Stimulated activated CD8-positive, alpha-beta memory T cell treated with anti-CD3 and anti-CD28 coated beads, Interleukin-4, amount 100 ng/mL, for 24 hours (primary cell): ENCODE measurements around the gene CTTNBP2.

Source experiments
- DNase-seq: peaks from one replicate; pipeline ENCODE4 v3.0.0-alpha.2; 2020; ENCODE audit warnings: low read depth

CTTNBP2 gene

GRCh38 chr7:117873310-117874190 is at the start of gene CTTNBP2:
Gene CTTNBP2, minus strand, starts transcription at chr7:117873441. Its CDS starts 26 bp downstream, at chr7:117873415.
- DNase-seq, result no peak

GRCh38 chr7:117916309-117916708 is 43.1 kb upstream of the CTTNBP2 start:
- DNase-seq, result no peak

GRCh38 chr7:117912421-117912820 is 39.2 kb upstream of the CTTNBP2 start:
- no peak for DNase-seq

GRCh38 chr7:117908031-117908795 is 35.0 kb upstream of the CTTNBP2 start:
- no peak for DNase-seq

GRCh38 chr7:117907049-117907640 is 33.9 kb upstream of the CTTNBP2 start:
- no peak for DNase-seq

DNA sequence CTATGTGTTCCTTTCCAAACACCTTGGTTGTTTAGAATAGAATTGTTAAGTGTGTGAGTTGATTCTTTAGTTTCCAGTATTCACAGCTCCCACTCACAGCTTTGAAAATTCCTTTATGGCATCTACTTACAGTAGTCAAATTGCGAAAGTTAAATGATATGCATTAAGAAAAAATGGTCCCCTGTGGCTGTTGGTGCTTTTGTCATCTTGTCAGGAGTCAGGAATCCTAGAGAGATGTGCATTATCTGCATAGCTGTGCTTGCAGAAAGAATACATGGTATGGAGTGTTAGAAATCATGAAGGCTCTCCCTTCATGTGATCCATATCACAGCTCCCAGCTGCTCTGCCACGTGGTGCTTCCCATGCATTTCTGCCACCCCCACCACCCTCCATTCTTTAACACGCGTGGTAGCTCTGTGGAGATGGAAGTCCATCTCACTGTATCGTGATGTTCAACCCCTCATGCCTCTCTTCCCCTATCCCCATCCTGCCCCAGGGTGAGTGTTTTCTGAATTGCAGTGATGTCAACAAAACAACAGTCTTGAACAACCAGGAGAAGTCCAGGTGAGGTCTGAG is 29.2 kb upstream of the CTTNBP2 start:
- DNase-seq, result no peak

DNA sequence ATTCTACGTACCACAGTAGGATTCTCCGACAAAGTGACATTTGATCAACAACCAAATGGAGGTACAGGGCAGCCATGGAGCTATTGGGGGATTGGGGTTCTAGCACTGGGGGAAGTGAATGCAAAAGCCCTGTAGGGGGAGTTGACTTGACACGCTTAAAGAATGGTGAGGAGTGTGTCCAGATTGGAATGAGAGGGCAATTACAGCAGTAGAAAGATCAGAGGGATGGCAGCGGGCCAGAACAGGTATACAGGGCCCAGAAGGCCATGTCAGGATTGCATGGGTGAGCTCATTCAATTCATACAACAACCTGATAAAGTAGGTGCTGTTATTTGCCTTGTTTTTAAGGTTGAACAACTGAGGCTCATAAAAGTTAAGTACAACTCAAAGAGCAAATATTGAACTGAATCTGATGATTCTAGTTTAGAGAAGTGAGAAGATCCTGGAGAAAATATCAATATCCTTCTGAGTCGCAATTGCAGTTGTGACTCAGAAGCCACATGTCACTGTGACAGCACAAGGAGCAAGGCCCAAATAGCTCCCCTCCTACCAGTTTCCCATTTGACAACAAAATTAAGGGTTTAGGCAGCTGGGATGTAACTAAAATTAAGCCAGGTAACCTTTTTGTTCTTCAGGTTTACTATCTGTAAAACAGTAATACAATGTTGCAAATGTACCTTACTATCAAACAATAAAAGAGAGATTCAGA is 28.0 kb upstream of the CTTNBP2 start:
- no peak for DNase-seq

DNA sequence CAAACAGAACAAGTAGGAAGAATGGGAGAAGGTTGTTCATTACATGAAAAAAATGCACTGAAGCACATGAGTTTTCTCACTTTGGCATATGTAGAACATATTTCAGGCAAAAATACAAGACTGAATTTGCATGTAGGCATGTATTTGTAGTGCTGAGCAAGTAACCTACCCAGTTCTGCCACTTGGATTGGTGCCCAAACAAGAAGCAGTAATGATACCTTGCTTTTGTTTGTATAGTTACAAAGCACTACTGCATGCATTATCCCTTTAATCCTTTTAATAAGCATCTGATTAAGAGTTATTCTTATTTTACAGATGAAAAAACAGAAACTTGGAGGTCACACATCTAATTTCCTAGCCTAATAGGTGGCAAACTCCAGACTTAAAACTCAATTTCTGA is 23.1 kb upstream of the CTTNBP2 start:
- no peak for DNase-seq

DNA sequence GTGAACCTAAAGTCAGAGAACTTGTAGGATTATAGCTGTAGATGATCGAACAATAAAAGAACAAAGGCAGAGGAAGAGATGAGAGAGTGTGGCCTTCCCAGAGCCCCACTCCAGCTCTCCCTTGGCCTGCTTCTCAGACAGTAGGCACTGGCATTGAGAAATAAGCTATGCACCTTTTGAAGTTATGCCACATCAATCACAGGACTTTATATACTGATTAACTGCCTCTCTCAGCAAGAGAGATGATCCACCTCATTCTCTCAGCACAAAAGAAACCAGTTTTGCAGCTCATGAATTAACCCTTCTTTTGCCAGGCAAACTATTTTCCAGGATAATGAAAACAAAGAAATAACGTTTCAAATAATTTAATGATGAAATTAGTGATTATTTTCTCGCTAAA is 22.0 kb upstream of the CTTNBP2 start:
- DNase-seq, result no peak

GRCh38 chr7:117894037-117894436 is 20.8 kb upstream of the CTTNBP2 start:
- DNase-seq, result no peak

DNA sequence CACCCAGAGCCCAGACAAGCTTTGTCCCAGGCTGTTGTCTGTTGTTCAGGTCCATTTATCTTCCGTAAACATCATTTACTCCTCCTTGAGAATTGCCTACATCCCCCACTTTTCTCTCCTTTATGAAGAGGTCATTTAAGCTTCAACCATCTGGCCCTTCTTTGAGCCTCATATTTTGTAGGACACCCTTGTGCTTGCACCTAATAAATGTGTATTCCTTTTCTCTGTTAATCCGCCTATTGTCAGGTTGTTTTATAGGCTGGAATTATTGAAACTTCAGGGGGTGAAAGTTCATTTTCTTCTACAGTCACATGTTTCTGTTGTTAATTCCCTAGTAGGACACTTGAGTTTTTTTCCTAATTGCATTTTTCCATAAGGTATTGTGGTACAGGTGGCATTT is 19.6 kb upstream of the CTTNBP2 start:
- DNase-seq, result no peak

GRCh38 chr7:117889611-117890010 is 16.4 kb upstream of the CTTNBP2 start:
- no peak for DNase-seq

DNA sequence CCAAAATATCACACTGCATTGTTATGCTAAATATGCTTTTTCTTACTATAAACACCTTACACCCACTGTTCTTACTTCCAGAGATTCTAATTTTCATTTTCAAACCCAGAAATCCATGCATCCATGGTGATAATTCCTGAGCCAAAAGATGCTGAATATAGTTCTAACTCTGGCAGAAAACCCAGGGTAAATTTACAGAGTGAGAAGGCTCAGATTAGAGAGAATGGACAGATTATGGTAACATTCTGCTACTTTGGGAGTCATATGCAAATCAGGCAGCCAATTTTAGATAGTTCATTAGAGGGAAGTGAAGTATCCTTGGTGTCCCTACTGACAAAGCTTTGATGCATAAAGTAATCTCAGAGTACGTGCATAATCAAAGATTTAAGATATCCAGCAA is 15.4 kb upstream of the CTTNBP2 start:
- no peak for DNase-seq

GRCh38 chr7:117882594-117882993 is 9.4 kb upstream of the CTTNBP2 start:
- DNase-seq, result no peak

GRCh38 chr7:117876761-117877160 is 3.5 kb upstream of the CTTNBP2 start:
- no peak for DNase-seq

DNA sequence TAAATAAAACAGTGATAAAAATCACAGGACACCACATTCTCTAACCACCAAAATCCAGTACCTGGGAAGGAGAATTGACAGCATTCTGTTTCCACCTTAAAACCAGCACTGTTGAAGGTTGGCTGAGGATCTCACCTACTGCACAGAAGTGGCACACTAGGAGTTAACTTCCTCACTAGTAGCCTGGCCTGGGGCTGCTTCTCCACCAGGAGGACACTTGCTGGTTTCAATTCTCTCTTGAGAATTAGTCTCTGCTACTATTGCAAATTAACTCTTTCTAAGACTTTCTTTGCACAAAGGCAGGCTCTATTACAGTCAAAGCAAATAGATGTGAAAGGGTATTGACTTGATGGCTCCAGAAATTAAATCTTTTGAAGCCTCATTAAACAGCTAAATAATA is 2.3 kb upstream of the CTTNBP2 start:
- no peak for DNase-seq

- DNase-seq, result no peak
Observed at GRCh38 chr7:117874191-117874700, 1.0 kb upstream of the CTTNBP2 start.

DNA sequence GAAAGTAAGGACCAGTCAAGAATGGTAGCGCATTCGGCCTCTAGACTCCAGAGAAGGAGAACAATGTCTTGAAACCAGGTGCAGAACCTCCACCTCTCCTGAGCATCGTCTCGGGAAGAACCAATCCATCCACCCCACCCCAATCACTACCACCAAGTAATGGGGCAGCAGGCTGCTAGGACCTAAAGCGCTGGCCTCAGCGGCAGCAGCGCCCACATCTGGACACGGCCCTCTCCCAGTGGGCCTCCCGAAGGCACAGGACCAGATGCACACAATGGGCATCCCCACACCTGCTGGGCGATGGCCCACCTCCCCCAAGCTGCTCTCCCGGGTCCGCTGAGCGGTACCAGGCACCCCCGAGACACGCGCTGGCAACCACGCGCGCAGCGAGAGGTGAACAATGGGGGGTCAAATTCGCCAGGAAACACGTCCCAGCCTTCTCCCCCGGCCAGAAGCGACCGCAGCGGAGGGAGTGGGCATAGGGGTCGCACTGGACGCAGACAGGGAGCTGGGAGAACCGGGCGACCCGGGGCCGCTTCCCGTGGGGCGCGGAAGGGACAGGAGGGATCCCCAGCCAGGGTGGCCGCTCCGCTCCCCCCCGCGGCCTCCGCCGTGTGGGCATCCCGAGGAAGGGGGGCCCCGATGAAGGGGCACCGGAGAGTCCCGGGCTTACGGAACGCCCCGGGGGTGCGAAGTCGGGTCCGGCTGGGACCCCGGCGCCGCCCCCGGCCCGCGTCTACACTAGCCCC is 506 bp downstream of the CTTNBP2 start:
- DNase-seq, result no peak

DNA sequence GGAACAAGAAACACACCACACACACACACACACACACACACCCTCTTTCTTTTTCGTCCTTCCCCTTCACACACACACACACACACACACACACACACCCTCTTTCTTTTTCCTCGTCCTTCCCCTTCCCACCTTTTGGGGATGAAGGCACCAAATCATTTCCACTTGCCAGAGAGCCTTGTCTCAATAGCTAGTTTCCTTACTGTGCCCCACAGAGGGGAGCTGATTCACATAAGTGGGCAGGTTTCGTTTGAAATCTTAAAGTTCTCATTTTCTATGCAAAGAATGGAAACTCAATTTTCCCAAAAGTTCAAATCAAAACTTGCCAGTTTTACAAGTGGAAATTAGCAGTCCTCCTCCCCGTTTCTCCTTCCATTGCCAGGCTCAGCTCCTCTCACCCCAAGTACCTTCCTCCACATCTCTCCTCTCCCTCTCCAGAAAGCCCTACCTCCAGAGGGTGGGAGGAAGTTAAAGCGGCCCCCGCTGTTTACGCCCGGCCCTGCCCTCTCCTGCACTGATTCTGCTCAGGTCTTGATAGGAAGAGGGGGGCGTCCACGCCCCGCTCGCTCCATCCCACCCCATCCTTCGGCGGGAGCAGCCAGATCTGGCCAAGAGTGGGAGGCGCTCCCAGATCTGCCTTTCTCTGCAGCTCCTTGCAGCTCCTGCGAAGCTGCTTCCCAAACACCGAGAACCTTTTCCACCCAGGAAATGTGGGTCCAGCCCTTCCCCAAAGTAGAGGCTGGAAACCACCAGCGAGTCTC is 1.3 kb downstream of the CTTNBP2 start:
- no peak for DNase-seq

- DNase-seq, result no peak
Observed at GRCh38 chr7:117871401-117871777, 1.9 kb downstream of the CTTNBP2 start.
